ENCODE measurements around the gene GPRC5A. TPM values are rescaled to one million over a fixed set of nuclear protein-coding genes. Genes with fewer than 3 reads are reported as not detected.
"Not testable (repeated sequence)": the region's sequence is repeated elsewhere in the genome, so short reads cannot be mapped to it uniquely, and the experiment has no call there.

The GPRC5A gene, protein sequence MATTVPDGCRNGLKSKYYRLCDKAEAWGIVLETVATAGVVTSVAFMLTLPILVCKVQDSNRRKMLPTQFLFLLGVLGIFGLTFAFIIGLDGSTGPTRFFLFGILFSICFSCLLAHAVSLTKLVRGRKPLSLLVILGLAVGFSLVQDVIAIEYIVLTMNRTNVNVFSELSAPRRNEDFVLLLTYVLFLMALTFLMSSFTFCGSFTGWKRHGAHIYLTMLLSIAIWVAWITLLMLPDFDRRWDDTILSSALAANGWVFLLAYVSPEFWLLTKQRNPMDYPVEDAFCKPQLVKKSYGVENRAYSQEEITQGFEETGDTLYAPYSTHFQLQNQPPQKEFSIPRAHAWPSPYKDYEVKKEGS
- total RNA-seq (1,000 to 10,000 TPM in 1 of 2 donors, 100 to 1,000 TPM in 1; 478 to 1,562 TPM), polyA plus RNA-seq (ENCODE audit: insufficient read length in 6 of 6) (10 to 100 TPM in 5 of 6 donors, 1 to 10 TPM in 1; 9.6 to 23.2 (median 15.7) TPM)
- long read RNA-seq, donor 1, full-length matches to known transcripts = 8 of 8 reads
- long read RNA-seq, donor 1, partial matches to known transcripts = 0 of 8 reads
- long read RNA-seq, donor 1, other reads (novel, unspliced or antisense) = 0 of 8 reads
- long read RNA-seq, donor 2, full-length matches to known transcripts = 3 of 3 reads
- long read RNA-seq, donor 2, partial matches to known transcripts = 0 of 3 reads
- long read RNA-seq, donor 2, other reads (novel, unspliced or antisense) = 0 of 3 reads
- long read RNA-seq, donor 3, full-length matches to known transcripts = 4 of 4 reads
- long read RNA-seq, donor 3, partial matches to known transcripts = 0 of 4 reads
- long read RNA-seq, donor 3, other reads (novel, unspliced or antisense) = 0 of 4 reads
- long read RNA-seq, donor 4, full-length matches to known transcripts = 195 of 261 reads
- long read RNA-seq, donor 4, partial matches to known transcripts = 39 of 261 reads
- long read RNA-seq, donor 4, other reads (novel, unspliced or antisense) = 27 of 261 reads
- long read RNA-seq, donor 5, full-length matches to known transcripts = 10 of 10 reads
- long read RNA-seq, donor 5, partial matches to known transcripts = 0 of 10 reads
- long read RNA-seq, donor 5, other reads (novel, unspliced or antisense) = 0 of 10 reads
- long read RNA-seq, donor 6, full-length matches to known transcripts = 5 of 10 reads
- long read RNA-seq, donor 6, partial matches to known transcripts = 5 of 10 reads
- long read RNA-seq, donor 6, other reads (novel, unspliced or antisense) = 0 of 10 reads
- long read RNA-seq, donor 7, full-length matches to known transcripts = 1 of 1 reads
- long read RNA-seq, donor 7, partial matches to known transcripts = 0 of 1 reads
- long read RNA-seq, donor 7, other reads (novel, unspliced or antisense) = 0 of 1 reads
- long read RNA-seq, donor 8, full-length matches to known transcripts = 3 of 3 reads
- long read RNA-seq, donor 8, partial matches to known transcripts = 0 of 3 reads
- long read RNA-seq, donor 8, other reads (novel, unspliced or antisense) = 0 of 3 reads
- long read RNA-seq, donor 9 = 0 reads
- long read RNA-seq, donor 10, full-length matches to known transcripts = 81 of 104 reads
- long read RNA-seq, donor 10, partial matches to known transcripts = 4 of 104 reads
- long read RNA-seq, donor 10, other reads (novel, unspliced or antisense) = 19 of 104 reads
- long read RNA-seq, donor 11 = 0 reads
- long read RNA-seq, donor 12, full-length matches to known transcripts = 3 of 3 reads
- long read RNA-seq, donor 12, partial matches to known transcripts = 0 of 3 reads
- long read RNA-seq, donor 12, other reads (novel, unspliced or antisense) = 0 of 3 reads

DNA sequence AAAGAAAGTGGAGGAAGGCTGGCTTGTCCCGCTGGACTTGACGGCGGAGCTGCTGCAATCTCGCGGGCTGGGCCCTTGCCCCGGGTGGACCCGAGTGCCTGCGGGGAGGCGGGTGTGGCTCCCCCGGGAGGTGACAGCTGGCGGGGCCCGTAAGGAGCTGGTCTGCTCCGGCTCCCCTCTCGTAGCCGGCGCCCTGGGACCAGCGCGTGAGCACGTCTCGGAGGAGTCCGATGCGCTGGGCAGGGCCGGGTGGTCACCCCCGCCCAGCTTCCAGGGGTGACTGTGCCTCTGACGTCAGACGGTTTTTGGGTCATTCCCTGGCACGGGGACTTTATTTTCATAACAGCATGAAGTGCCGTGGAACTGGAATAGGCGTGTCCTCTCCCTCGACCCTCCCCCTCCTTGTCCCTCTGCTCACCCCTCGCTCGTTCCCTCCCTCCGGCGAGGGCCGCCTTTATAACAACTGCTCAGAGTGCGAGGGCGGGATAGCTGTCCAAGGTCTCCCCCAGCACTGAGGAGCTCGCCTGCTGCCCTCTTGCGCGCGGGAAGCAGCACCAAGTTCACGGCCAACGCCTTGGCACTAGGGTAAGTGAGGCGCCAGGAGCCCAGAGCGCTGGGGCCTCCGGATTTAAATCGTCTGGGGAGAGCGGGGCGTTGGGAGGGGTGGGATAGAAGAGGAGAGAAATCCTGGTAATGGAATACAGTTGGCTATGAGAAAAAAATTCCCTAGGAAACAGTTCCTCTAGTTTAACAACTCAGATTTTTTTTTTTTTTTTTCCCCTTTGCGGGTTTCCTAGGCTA lies at the start of gene GPRC5A:
GPRC5A (plus strand) TSS at position 483 of the 801 bp plus-strand sequence. CDS start 16,688 bp downstream, outside the sequence.
- H3K4me1 ChIP-seq = peaks cover 0 to 24% of the 10 kb centered on the region in 2 donors
- DNase-seq (peak; percentile 84 to 93 (median 90)), ATAC-seq (peak; percentile 85)
- peak within 1 kb of the TSS; percentile 42 to 49 for H3K4me3 ChIP-seq
- H3K36me3 ChIP-seq = no peaks in the 10 kb centered on the region
- H3K9me3 ChIP-seq = no peaks in the 10 kb centered on the region
- TF ChIP-seq, protein P1, sequence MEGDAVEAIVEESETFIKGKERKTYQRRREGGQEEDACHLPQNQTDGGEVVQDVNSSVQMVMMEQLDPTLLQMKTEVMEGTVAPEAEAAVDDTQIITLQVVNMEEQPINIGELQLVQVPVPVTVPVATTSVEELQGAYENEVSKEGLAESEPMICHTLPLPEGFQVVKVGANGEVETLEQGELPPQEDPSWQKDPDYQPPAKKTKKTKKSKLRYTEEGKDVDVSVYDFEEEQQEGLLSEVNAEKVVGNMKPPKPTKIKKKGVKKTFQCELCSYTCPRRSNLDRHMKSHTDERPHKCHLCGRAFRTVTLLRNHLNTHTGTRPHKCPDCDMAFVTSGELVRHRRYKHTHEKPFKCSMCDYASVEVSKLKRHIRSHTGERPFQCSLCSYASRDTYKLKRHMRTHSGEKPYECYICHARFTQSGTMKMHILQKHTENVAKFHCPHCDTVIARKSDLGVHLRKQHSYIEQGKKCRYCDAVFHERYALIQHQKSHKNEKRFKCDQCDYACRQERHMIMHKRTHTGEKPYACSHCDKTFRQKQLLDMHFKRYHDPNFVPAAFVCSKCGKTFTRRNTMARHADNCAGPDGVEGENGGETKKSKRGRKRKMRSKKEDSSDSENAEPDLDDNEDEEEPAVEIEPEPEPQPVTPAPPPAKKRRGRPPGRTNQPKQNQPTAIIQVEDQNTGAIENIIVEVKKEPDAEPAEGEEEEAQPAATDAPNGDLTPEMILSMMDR (IDR thresholded peaks at IDR 0.05) = no peak
- intact Hi-C loops (cut with DNase I) = no loop called here
- peak within 1 kb of the TSS; percentile 76 to 90 for H3K27ac ChIP-seq
- H3K27me3 ChIP-seq = peaks cover 0 to 47% of the 10 kb centered on the region in 2 donors

DNA sequence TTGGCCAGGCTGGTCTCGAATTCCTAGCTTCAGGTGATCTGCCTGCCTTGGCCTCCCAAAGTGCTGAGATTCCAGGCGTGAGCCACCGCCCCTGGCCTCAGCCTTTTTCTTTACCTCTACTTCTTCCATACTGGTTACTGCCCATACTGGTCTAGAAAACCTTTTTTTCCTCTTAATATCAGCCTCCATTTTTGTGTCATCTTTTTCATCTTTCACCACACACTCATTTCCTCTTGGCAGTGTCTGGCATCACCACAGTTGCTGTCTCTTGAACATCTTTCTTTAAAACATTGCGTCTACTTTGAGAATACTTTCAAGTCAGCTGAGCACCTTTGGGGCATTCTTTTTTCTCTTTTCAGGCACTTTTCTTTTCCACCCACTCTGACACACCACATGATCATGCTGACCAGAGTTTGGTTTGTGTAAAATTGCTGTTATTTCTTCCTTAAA lies 45.5 kb upstream of the GPRC5A start:
- no peaks in the 10 kb centered on the region for H3K27me3 ChIP-seq
- TF ChIP-seq, protein P1 (IDR thresholded peaks at IDR 0.05) = no peak
- no peaks in the 10 kb centered on the region for H3K4me1 ChIP-seq
- ATAC-seq (no peak), DNase-seq (no peak)
- H3K9me3 ChIP-seq = no peaks in the 10 kb centered on the region
- H3K4me3 ChIP-seq = no peak overlapping the region
- H3K27ac ChIP-seq = no peak overlapping the region
- intact Hi-C loops (cut with DNase I) = no loop called here
- H3K36me3 ChIP-seq = no peaks in the 10 kb centered on the region

DNA sequence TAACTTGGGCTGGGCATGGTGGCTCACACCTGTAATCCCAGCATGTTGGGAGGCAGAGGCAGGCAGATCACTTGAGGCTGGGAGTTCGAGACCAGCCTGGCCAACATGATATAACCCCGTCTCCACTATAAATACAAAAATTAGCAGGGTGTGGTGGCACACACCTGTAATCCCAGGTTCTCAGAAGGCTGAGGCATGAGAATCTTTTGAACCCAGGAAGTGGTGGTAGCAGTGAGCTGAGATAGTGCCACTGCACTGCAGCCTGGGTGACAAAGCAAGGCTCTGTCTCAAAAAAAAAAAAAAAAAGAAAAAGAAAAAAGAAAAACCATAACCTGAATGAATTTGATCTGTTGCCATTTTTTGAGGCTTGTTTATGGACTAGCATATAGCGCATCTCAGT lies 44.6 kb upstream of the GPRC5A start:
- H3K27ac ChIP-seq; H3K4me3 ChIP-seq; DNase-seq; H3K4me1 ChIP-seq; H3K9me3 ChIP-seq; H3K36me3 ChIP-seq; H3K27me3 ChIP-seq; ATAC-seq; intact Hi-C loops (cut with DNase I): not testable (repeated sequence)

DNA sequence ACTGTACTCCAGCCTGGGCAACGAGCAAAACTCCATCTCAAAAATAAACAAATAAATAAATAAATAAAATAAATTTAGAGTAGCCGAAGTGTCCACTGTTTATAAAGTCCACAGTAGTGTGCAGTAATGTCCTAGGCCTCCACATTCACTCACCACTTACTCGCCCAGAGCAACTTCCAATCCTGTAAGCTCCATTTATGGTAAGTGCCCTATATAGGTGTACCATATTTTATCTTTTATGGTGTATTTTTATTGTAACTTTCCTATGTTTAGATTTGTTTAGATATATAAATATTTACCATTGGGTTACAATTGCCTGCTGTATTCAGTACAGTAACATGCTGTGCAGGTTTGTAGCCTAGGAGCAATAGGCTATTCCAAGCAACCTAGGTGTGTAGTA lies 37.9 kb upstream of the GPRC5A start:
- no peaks in the 10 kb centered on the region for H3K4me1 ChIP-seq
- H3K4me3 ChIP-seq = no peak overlapping the region
- H3K27me3 ChIP-seq = no peaks in the 10 kb centered on the region
- intact Hi-C loops (cut with DNase I) = no loop called here
- H3K36me3 ChIP-seq = no peaks in the 10 kb centered on the region
- H3K27ac ChIP-seq = no peak overlapping the region
- ATAC-seq = no peak
- TF ChIP-seq, protein P1 (IDR thresholded peaks at IDR 0.05) = no peak
- DNase-seq = no peak
- no peaks in the 10 kb centered on the region for H3K9me3 ChIP-seq
